Left renal pelvis (tissue), 4 donors: ENCODE results near the gene RGP1. TPM values are rescaled to one million over a fixed set of nuclear protein-coding genes. Genes with fewer than 3 reads are reported as not detected.

Experiments used
- DNase-seq, 4 donors: peaks; one replicate each; pipeline ENCODE4 v3.0.0-alpha.2; 2013; ENCODE audit warnings: low read depth in 4 of 4, low spot score in 3 of 4
- polyA plus RNA-seq, 4 donors: library from polyadenylated mRNA; unstranded; fragments of 120-200 nt; gene quantifications; one replicate each; pipeline ENCODE4 v1.2.1, GENCODE V29; 2013; ENCODE audit not compliant: insufficient read length in 4 of 4

Gene RGP1
- polyA plus RNA-seq, 4 donors: 25.7 to 28.2 (median 27.4) TPM

DNA sequence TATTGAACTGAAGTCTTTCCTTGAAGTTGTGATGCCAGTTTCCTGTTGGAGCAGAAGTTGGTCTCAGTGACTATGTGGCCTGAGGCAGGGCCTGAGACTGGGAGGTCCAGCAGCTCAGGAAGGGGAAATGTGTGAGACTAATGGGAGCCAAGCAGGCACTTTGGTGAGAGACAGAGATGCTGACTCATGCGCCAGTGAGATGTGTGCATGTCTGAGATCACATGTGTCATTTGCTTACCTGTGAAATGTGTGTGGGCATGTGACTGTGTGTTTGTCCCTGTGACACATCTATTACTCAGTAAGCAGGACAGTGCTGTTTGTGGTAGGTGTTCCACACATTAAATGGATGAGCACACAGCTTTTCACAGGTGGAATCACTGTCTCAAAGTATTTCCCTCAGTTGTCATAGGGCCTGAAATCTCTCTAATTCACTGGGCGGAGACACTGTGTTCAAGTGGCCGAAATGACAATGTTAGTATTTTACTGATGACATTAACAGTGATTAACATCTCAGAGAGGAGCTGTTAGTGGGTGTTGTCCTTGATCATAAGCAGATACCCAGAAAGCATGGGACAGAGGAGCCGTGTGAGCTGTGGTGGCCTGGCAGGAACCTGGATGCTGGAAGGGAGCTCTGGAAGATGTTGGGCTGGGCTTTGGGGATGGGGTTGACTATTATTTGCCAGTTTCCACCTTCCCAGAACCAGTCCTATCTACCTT is 49.7 kb downstream of the RGP1 start:
- no peak for DNase-seq

DNA sequence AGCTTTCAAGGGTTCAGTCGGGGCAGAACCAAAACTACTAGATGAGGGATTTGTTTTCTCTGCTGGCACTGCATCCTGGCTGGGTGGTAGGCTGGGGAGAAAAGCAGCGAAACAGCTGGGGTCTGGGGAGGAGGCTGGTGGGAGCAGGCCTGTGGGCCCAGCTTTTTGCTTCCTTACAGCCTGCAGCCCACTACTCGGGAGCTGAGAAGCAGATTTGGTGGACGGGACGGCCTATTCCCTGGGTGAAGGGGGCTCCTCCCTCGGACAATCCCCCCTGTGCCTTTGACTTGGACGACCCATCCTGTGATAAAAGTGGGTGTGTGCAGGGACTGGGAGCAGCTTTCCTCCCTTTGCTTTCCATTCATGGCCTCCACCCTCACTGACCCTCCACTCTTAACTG is 51.4 kb downstream of the RGP1 start:
- no peak for DNase-seq

DNA sequence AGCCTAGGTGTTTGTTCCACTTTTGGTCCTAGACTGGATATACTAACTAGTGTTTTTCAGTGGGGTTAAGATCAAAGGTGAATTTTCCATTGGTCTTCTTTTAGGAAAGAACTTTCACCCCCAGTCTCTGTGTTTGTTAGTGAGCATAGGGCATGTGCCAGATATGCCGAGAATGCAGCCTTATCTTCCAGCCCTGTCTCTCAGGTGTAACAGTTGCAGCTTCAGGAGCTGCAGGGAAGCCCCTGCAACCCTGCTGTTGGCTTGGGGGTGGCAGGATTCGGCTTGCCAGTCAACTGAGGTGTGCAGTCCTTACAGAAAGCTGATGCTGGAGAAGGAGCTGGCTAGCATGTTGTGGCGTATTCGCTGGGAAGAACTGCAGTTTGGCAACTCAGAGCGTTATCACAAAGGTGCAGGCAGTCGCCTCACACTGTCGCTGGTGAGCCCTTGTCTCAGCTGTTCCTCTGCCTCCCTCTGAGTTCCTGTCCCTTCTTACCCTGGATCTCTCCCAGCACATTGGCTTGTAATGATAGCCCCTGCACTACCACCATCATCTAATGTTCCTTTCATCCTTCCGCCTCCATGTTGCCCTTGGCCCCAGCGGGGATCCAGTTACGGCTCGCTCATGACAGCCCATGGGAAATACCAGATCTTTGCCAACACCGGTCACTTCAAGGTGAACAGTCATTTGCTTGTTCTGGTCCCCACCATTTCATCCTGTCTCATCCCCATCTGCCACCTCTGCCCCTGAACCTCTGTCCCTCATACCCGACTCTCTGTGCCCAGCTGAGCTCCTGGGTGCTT is 52.4 kb downstream of the RGP1 start:
- DNase-seq: no peak

DNA sequence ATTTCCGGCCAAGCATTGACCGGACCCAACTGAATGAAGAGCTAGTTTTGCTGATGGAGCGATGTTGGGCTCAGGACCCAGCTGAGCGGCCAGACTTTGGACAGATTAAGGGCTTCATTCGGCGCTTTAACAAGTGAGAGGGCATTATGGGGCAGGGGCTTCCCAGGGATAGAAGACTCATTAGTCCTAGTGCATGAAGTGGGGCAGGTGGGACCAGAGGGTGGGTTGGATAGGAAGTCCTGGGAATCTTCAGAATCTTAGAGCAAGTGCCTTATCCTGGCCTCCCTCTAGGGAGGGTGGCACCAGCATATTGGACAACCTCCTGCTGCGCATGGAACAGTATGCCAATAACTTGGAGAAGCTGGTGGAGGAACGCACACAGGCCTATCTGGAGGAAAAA is 57.0 kb downstream of the RGP1 start:
- no peak for DNase-seq

Other genes with a start within 250 kb of the RGP1 start
- 10 to 100 TPM; 33.4 to 49.4 (median 34.7) TPM for gene TESK1, start 144.0 kb upstream of the RGP1 start, polyA plus RNA-seq
- gene CD72, start 130.9 kb upstream of the RGP1 start, polyA plus RNA-seq: 1 to 10 TPM; 1.8 to 3.3 (median 2.2) TPM
- under 1 TPM in 2 of 4 donors, not detected in 2; 0.32 to 0.46 TPM for gene SIT1, start 98.4 kb upstream of the RGP1 start, polyA plus RNA-seq
- gene RMRP, start 91.3 kb upstream of the RGP1 start, polyA plus RNA-seq: 1 to 10 TPM in 1 of 4 donors, not detected in 3; 2.5 TPM
- 10 to 100 TPM; 15.5 to 21.2 (median 18.4) TPM for gene CCDC107, start 91.0 kb upstream of the RGP1 start, polyA plus RNA-seq
- 10 to 100 TPM in 1 of 4 donors, 1 to 10 TPM in 3; 9.0 to 11.5 (median 9.8) TPM for gene ARHGEF39, start 84.1 kb upstream of the RGP1 start, polyA plus RNA-seq
- 1 to 10 TPM in 1 of 4 donors, under 1 TPM in 3; 0.63 to 1.6 (median 0.73) TPM for gene CA9, start 75.4 kb upstream of the RGP1 start, polyA plus RNA-seq
- gene TPM2, start 59.4 kb upstream of the RGP1 start, polyA plus RNA-seq: 100 to 1,000 TPM; 150 to 285 (median 184) TPM
- gene TLN1, start 17.1 kb upstream of the RGP1 start, polyA plus RNA-seq: 100 to 1,000 TPM; 141 to 173 (median 163) TPM
- 10 to 100 TPM; 33.8 to 43.0 (median 39.2) TPM for gene CREB3, start 16.6 kb upstream of the RGP1 start, polyA plus RNA-seq
- 100 to 1,000 TPM in 2 of 4 donors, 10 to 100 TPM in 2; 62.5 to 131 (median 101) TPM for gene GBA2, start 59 bp upstream of the RGP1 start, polyA plus RNA-seq
- not detected for gene MSMP, start 5.0 kb downstream of the RGP1 start, polyA plus RNA-seq
- gene NPR2, start 42.3 kb downstream of the RGP1 start, polyA plus RNA-seq: 10 to 100 TPM; 27.1 to 55.5 (median 30.6) TPM
- gene SPAG8, start 63.0 kb downstream of the RGP1 start, polyA plus RNA-seq: 1 to 10 TPM; 2.9 to 7.2 (median 5.7) TPM
- 10 to 100 TPM; 32.0 to 57.4 (median 53.8) TPM for gene HINT2, start 65.8 kb downstream of the RGP1 start, polyA plus RNA-seq
- gene FAM221B, start 79.4 kb downstream of the RGP1 start, polyA plus RNA-seq: under 1 TPM; 0.11 to 0.35 (median 0.26) TPM
- 10 to 100 TPM; 28.8 to 44.5 (median 30.5) TPM for gene TMEM8B, start 79.9 kb downstream of the RGP1 start, polyA plus RNA-seq
- under 1 TPM in 1 of 4 donors, not detected in 3; 0.15 TPM for gene OR13J1, start 121.1 kb downstream of the RGP1 start, polyA plus RNA-seq
- 1 to 10 TPM in 1 of 4 donors, under 1 TPM in 2, not detected in 1; 0.21 to 3.3 (median 0.50) TPM for gene HRCT1, start 156.9 kb downstream of the RGP1 start, polyA plus RNA-seq
- 1 to 10 TPM in 3 of 4 donors, under 1 TPM in 1; 0.71 to 1.5 (median 1.3) TPM for gene SPAAR, start 160.2 kb downstream of the RGP1 start, polyA plus RNA-seq
- gene OR2S2, start 208.9 kb downstream of the RGP1 start, polyA plus RNA-seq: not detected